GM18498 (cell line): ENCODE results near the gene LMX1A.
A peak's percentile ranks its signal among the peaks of the same experiment; 100 is the strongest.

ENCODE experiments used
- ATAC-seq: cut with Tn5 transposase; IDR thresholded peaks from one replicate; pipeline ENCODE4 v1.9.1; 2021; ENCODE audit warnings: mild to moderate bottlenecking, moderate library complexity; ENCODE audit not compliant: unreplicated experiment

The LMX1A gene

GRCh38 chr1:165369255-165369848, 12.8 kb upstream of the LMX1A start:
- ATAC-seq, result peak; percentile 77

GRCh38 chr1:165367375-165367993, 11.0 kb upstream of the LMX1A start:
- peak; percentile 69 for ATAC-seq

- ATAC-seq, result no peak
Measured at GRCh38 chr1:165365341-165365740, 8.8 kb upstream of the LMX1A start.

- no peak for ATAC-seq
Measured at GRCh38 chr1:165364568-165365133, 8.1 kb upstream of the LMX1A start.

- no peak for ATAC-seq
Measured at GRCh38 chr1:165356876-165357275, 361 bp upstream of the LMX1A start.

GRCh38 chr1:165355139-165355976, 1.2 kb downstream of the LMX1A start:
- no peak for ATAC-seq

- no peak for ATAC-seq
Measured at GRCh38 chr1:165354739-165355138, 1.8 kb downstream of the LMX1A start.

- no peak for ATAC-seq
Measured at GRCh38 chr1:165353731-165354671, 2.5 kb downstream of the LMX1A start.

- no peak for ATAC-seq
Measured at GRCh38 chr1:165352442-165353293, 3.8 kb downstream of the LMX1A start.

GRCh38 chr1:165351863-165352441, 4.6 kb downstream of the LMX1A start:
- no peak for ATAC-seq

- no peak for ATAC-seq
Measured at GRCh38 chr1:165350840-165351239, 5.7 kb downstream of the LMX1A start.

GRCh38 chr1:165345502-165345901, 11.0 kb downstream of the LMX1A start:
- no peak for ATAC-seq

- ATAC-seq, result no peak
Measured at GRCh38 chr1:165344736-165345135, 11.8 kb downstream of the LMX1A start.

- ATAC-seq, result no peak
Measured at GRCh38 chr1:165344198-165344597, 12.3 kb downstream of the LMX1A start.

- no peak for ATAC-seq
Measured at GRCh38 chr1:165342587-165342986, 13.9 kb downstream of the LMX1A start.

- no peak for ATAC-seq
Measured at GRCh38 chr1:165342168-165342567, 14.3 kb downstream of the LMX1A start.

- ATAC-seq, result no peak
Measured at GRCh38 chr1:165339164-165339563, 17.4 kb downstream of the LMX1A start.

GRCh38 chr1:165330483-165330882, 26.0 kb downstream of the LMX1A start:
- ATAC-seq, result no peak

GRCh38 chr1:165329104-165329503, 27.4 kb downstream of the LMX1A start:
- ATAC-seq, result no peak
